ENCODE results near the gene ALG8.

ALG8 gene

DNA sequence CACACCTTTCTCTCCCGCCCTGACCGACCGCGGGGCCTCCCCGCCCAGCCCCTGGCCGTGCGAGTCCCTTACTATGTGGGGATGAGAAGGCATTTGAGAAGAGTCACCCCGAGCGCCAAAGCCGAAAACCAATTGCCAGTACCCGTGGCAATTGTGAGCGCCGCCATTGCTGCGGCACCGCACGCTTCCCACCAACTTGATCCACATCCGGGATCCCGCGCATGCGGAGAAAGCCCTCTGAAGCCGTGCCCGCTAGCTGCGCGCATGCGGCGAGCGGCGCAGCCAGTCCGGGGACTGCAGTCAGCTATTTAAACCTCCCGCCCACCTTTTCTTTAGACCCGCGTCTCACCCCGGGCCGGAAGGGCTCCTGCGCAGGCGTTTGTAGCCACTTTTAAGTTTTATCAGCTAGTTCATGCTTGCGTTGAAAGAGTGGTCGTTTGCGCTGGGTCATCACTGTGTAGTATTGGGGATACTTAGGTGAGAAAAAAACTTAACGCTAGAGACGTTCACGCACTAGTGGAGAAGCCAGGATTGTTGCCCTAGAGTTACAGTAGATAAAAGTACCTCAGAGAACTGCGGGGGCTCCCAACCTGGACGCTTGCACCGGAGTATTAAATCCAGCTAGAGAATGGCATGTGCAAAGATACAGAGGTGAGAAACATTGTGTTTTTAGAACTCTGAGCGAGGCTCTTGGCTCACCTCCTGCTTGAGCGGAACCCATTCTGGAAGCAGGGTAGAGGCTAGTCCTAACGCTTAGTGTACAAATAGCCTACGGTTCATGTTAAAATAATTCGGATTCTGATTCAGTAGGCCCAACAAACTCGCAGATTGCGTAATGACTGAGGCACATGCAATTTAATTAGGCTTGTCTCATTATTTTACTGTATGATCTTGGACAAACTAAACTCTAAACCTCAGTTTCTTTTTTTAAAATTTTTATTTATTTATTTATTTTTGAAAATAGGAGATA is at the start of gene ALG8:
ALG8 (minus strand) TSS at position 205 of the 970 bp plus-strand sequence; CDS start at position 167, 38 bp downstream.
- peak within 1 kb of the TSS; percentile 94 for H3K4me3 ChIP-seq (ENCODE audit: low read length)
- TF ChIP-seq CTCF (conservative IDR thresholded peaks at IDR 0.05; ENCODE audit: low read length): no peak
- DNase-seq (ENCODE audit: low read depth): peak; percentile 95

DNA sequence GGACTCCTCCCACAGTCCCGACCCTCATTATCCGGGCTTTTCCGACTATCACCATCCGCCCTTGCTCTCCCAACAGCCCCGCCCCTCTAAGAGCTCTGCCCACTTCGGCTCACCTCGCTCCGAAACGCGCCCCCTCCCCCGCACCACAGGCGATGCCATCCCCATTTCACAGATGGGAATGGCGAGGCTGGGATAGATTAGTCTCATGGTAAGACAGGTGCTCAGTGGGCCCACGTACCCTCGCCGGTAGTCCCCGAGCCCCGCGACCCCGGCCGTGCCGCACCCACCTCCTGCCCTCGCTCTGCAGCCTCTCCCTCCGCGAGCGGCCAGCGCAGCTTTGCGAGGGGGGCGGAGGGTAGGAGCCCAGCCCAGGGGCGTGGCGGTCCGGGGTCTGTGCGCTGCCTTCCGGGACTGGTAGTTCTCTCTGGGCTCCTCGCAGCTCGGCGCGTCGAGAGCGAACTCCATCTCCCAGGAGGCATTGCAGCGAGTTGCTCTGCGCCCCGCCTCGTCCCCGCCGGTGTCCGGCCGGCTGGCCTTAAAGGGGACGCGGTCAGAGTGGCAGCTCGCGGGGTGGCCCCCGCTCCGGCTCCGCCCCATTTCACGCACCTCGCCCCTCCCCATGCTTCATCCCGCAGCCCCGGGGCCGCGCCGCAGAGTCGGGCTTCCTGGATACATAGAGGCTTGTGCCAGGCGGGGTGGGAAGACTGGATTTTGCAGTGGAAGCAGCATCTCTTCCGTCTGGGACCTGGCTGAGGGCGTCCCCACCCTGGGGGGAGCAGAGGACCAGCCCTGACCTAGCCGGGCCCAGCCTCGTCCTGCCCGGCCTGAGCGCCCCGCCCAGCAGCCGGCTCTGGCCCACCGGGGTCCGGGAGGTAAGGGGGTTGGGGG is 49.1 kb upstream of the ALG8 start, which contains the start of the genes KCTD21 and USP35:
KCTD21 (minus strand) TSS at position 341 of the 888 bp plus-strand sequence. CDS start 14,072 bp downstream, outside the sequence.
USP35 (plus strand) TSS at position 634 of the 888 bp plus-strand sequence. CDS start 7,327 bp downstream, outside the sequence.
- TF ChIP-seq CTCF (conservative IDR thresholded peaks at IDR 0.05; ENCODE audit: low read length): no peak
- peak; percentile 95 for DNase-seq (ENCODE audit: low read depth)

DNA sequence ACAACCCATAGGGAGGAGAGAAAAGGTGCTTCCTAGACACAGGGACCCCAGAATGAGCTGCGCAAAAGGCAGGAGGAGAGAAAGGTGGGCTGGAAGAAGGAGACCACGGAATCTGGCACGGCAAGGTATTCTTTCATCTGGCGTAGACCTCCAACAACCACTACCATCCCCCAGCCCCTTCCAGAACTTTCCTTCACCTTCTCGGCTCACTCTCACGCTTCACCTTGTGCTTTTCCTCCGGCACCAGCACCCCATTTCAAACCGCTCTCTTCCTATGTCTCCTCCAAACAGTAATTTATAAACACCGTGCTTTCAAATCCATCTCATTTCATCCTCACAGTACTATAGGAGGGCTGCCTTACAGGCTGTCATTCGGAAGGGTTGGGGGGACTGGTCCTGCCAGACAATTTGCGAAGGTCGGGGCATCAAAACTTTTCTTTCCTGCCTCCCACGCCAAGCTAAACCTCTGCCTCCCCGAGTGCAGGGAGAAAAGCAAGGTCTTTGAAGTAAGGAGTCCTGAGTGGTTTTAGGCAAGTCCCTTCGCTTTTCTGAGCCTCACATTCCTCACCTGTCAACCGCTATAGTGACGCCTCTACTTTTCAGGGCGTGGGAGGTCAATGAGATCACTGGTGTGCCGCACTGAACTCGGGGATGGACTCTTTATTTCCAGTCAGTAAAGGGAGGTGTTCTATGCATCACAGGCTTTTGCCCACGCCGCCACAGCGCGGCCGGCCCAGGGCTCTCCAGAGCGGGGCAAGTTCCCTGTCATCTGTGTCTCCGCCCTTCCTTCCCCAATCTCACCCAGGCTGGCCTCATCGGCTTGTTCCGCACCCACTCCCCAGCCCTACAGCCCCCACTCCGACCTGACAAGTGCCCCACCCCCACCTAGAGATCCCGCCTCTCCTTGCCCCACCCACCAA is 48.2 kb upstream of the ALG8 start:
- peak overlapping the region; percentile 95 for H3K4me3 ChIP-seq (ENCODE audit: low read length)
- TF ChIP-seq CTCF (conservative IDR thresholded peaks at IDR 0.05; ENCODE audit: low read length): no peak
- DNase-seq (ENCODE audit: low read depth): no peak

More for the DNA sequence above, 49.1 kb upstream of the ALG8 start, which contains the start of the genes KCTD21 and USP35:
- H3K4me3 ChIP-seq (ENCODE audit: low read length): peak within 1 kb of the TSS; percentile 95

DNA sequence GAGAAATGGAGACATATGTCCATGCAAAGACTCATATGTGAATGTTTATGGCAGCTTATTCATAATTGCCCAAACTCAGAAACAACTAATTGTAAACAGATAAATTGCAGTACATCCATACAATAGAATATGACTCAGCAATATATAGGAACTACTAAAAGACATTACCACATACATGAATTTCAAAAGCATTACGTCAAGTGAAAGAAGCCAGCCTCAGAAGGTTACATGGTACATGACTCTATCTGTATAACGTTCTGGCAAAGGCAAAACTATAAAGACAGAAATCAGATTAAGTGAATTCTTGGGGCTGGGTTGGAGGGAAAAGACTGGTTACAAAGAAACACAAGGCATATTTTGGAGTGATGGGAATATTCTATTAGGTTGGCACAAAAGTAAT is 41.8 kb upstream of the ALG8 start:
- no peak for TF ChIP-seq CTCF (conservative IDR thresholded peaks at IDR 0.05; ENCODE audit: low read length)
- no peak for DNase-seq (ENCODE audit: low read depth)

GRCh38 chr11:78180751-78181150 is 41.3 kb upstream of the ALG8 start:
- DNase-seq (ENCODE audit: low read depth): no peak
- no peak for TF ChIP-seq CTCF (conservative IDR thresholded peaks at IDR 0.05; ENCODE audit: low read length)
- H3K4me3 ChIP-seq (ENCODE audit: low read length): no peak overlapping the region

More for the DNA sequence above, 41.8 kb upstream of the ALG8 start:
- no peak overlapping the region for H3K4me3 ChIP-seq (ENCODE audit: low read length)
